ENCODE measurements around the gene SOX18. TPM values are rescaled to one million over a fixed set of nuclear protein-coding genes. Genes with fewer than 3 reads are reported as not detected.

SOX18 gene
- total RNA-seq, 4 donors from 2014 or later, result 4.4 to 13.3 (median 7.1) TPM

DNA sequence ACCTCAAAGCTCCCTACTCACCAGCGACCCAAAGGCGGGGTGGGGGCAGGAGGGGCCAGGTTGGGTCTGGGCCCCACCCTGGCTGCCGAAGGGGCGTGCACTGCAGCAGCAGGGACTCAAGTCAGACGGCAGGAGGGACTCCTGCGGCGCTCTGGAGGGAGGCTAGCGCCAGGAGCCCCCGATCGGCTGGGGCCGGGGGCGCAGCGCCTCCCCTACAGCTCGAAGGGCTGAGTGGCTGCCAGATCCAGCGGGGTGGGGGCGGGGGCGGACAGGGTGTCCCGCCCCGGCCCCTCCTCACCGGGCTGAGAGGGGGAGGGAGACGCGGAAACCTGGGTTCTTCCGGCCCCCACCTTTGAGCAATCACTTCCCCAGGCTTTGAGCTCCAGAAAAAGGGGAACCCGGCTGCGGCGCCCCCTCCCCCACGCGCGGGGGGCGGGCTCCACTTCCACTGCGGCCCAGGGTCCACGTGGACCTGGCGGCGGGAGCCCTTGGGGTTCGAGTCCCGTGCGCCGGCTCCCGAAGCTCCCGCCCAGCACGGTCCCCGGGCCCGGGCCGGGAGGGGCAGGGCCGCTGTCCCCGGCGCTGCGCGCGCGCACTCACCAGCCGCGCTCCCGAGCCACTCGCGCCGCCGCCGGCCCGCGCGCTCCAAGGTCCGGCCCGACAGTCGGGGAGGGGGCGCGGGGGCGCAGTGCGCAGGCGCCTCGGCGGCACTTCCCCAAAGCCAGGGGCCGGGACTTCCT is 30.0 kb upstream of the SOX18 start, which contains the start of gene RGS19:
Gene RGS19, minus strand, starts transcription at position 246 of the 740 bp plus-strand sequence. CDS start 2,632 bp downstream, outside the sequence.
- TF ChIP-seq POLR2AphosphoS5 (IDR thresholded peaks at IDR 0.05), result no peak
- no peak for TF ChIP-seq EP300 (IDR thresholded peaks at IDR 0.05)
- peak in 1 of 2 donors; percentile 40 for TF ChIP-seq POLR2A (IDR thresholded peaks at IDR 0.05)
- no peaks in the 10 kb centered on the region for H3K9me3 ChIP-seq
- peak within 1 kb of the TSS in 3 of 4 donors; percentile 77 to 83 (median 82) for H3K27ac ChIP-seq
- no CpG with 5 or more reads among the region's 73 CpGs for WGBS, 2 donors (ENCODE audit: low coverage in 1 of 2)
- H3K36me3 ChIP-seq, result peaks cover 0 to 11% of the 10 kb centered on the region in 2 donors
- peak; percentile 77 for ATAC-seq
- H3K4me1 ChIP-seq, result peaks cover 0 to 52% (median 25%) of the 10 kb centered on the region in 3 donors
- H3K4me3 ChIP-seq, result peak within 1 kb of the TSS; percentile 34 to 78
- peaks cover 18% of the 10 kb centered on the region for H3K27me3 ChIP-seq

- H3K27ac ChIP-seq, result peak overlapping the region in 3 of 4 donors; percentile 77 to 83 (median 82)
- H3K27me3 ChIP-seq, result peaks cover 13% of the 10 kb centered on the region
- no peak for ATAC-seq
- peak overlapping the region; percentile 34 to 78 for H3K4me3 ChIP-seq
- TF ChIP-seq POLR2AphosphoS5 (IDR thresholded peaks at IDR 0.05), result no peak
- no peak for TF ChIP-seq EP300 (IDR thresholded peaks at IDR 0.05)
- TF ChIP-seq POLR2A (IDR thresholded peaks at IDR 0.05), result no peak
- no peak for TF ChIP-seq CTCF (IDR thresholded peaks at IDR 0.05)
- 12 to 20% methylated on average over 2 to 3 of the region's 4 CpGs for WGBS, 2 donors (ENCODE audit: low coverage in 1 of 2)
- H3K4me1 ChIP-seq, result peaks cover 0 to 47% (median 23%) of the 10 kb centered on the region in 3 donors
- no peaks in the 10 kb centered on the region for H3K9me3 ChIP-seq
- peaks cover 0 to 17% of the 10 kb centered on the region in 2 donors for H3K36me3 ChIP-seq
These were observed 29.5 kb upstream of the SOX18 start for GRCh38 chr20:64078934-64079272.

GRCh38 chr20:64077876-64078551 is 28.6 kb upstream of the SOX18 start:
- peak overlapping the region in 1 of 2 donors; percentile 78 for H3K4me3 ChIP-seq
- H3K27me3 ChIP-seq, result peaks cover 4% of the 10 kb centered on the region
- WGBS, 2 donors (ENCODE audit: low coverage in 1 of 2), result 60 to 66% methylated on average over 4 to 5 of the region's 15 CpGs
- peaks cover 0 to 38% (median 18%) of the 10 kb centered on the region in 3 donors for H3K4me1 ChIP-seq
- peak overlapping the region in 1 of 4 donors; percentile 83 for H3K27ac ChIP-seq
- TF ChIP-seq EP300 (IDR thresholded peaks at IDR 0.05) (no peak), POLR2A (IDR thresholded peaks at IDR 0.05) (no peak), POLR2AphosphoS5 (IDR thresholded peaks at IDR 0.05) (no peak), CTCF (IDR thresholded peaks at IDR 0.05) (no peak)
- ATAC-seq, result no peak
- peaks cover 0 to 26% of the 10 kb centered on the region in 2 donors for H3K36me3 ChIP-seq
- no peaks in the 10 kb centered on the region for H3K9me3 ChIP-seq

- Histone ChIP-seq H3K9me3 (no peaks in the 10 kb centered on the region), H3K27ac (peak overlapping the region in 1 of 4 donors; percentile 21), H3K4me3 (peak overlapping the region in 1 of 2 donors; percentile 78), H3K36me3 (peaks cover 0 to 31% of the 10 kb centered on the region in 2 donors), H3K27me3 (no peaks in the 10 kb centered on the region), H3K4me1 (peaks cover 0 to 33% (median 16%) of the 10 kb centered on the region in 3 donors)
- 80% methylated on average over 1 of the region's 7 CpGs; no CpG with 5 or more reads in 1 of the 2 donors for WGBS, 2 donors (ENCODE audit: low coverage in 1 of 2)
- TF ChIP-seq CTCF (IDR thresholded peaks at IDR 0.05) (no peak), EP300 (IDR thresholded peaks at IDR 0.05) (no peak), POLR2A (IDR thresholded peaks at IDR 0.05) (no peak), POLR2AphosphoS5 (IDR thresholded peaks at IDR 0.05) (no peak)
- no peak for ATAC-seq
These were observed 28.1 kb upstream of the SOX18 start for GRCh38 chr20:64077541-64077875.

DNA sequence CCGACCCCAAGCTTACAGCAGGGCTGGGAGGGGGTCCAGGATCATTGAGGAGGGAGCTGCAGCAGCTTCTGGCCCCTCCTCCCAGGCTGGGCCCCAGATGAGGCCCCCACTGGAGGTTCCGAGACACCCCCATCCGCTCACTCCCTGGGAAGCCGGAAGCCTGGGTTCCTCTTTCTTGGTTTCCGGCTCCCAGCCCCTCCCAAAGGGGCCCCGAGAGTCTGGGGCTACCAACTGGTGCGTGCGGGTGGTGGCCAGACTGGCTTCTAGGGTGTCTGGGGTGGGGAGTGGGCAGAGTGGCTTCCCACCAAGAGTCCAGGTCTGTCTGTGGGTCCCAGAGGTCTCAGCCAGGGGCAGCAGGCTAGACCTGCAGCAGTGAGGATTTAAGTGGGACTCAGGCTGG is 27.7 kb upstream of the SOX18 start:
- Histone ChIP-seq H3K27ac (peak overlapping the region in 1 of 4 donors; percentile 21), H3K36me3 (peaks cover 0 to 35% of the 10 kb centered on the region in 2 donors), H3K4me1 (peaks cover 0 to 29% (median 16%) of the 10 kb centered on the region in 3 donors), H3K27me3 (no peaks in the 10 kb centered on the region), H3K4me3 (peak overlapping the region in 1 of 2 donors; percentile 78), H3K9me3 (no peaks in the 10 kb centered on the region)
- ATAC-seq, result no peak
- no peak for TF ChIP-seq CTCF (IDR thresholded peaks at IDR 0.05)
- TF ChIP-seq EP300 (IDR thresholded peaks at IDR 0.05), result no peak
- no peak for TF ChIP-seq POLR2A (IDR thresholded peaks at IDR 0.05)
- TF ChIP-seq POLR2AphosphoS5 (IDR thresholded peaks at IDR 0.05), result no peak
- WGBS, 2 donors (ENCODE audit: low coverage in 1 of 2), result 80% methylated on average over 1 of the region's 8 CpGs; no CpG with 5 or more reads in 1 of the 2 donors

Data from gastroesophageal sphincter (tissue), 4 donors.